ENCODE data around the gene ELFN1. TPM values are rescaled to one million over a fixed set of nuclear protein-coding genes. Genes with fewer than 3 reads are reported as not detected.

Gene ELFN1
- total RNA-seq, 1 donor from 2014 or later, result 0.62 TPM

DNA sequence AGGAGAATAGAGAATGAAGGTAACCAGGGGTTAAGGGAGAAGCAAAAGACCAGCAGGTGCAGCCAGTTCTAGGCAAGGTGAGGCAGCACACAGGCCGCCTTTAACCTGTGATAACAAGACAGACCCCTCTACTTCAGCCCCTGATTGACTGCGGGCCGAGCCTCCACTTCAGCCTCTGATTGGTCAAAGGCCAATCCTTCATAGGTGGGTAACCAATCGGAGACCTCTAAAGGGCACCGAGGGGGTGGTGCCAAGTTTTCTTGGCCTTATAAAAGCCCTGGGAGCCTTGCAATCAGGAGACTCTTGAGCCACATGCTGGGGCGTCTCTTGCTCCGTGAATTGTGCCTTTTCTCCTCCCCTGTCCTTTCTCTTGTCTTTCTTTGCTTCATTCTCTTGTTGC lies 98.8 kb downstream of the ELFN1 start:
- Mint-ChIP-seq H3K4me3 (ENCODE audit: unreplicated experiment) (no peak overlapping the region), H3K4me1 (ENCODE audit: unreplicated experiment) (no peaks in the 10 kb centered on the region), H3K9me3 (ENCODE audit: unreplicated experiment) (no peaks in the 10 kb centered on the region), H3K27me3 (ENCODE audit: unreplicated experiment) (peaks cover 10% of the 10 kb centered on the region), H3K27ac (ENCODE audit: unreplicated experiment) (no peak overlapping the region), H3K36me3 (ENCODE audit: unreplicated experiment) (no peaks in the 10 kb centered on the region)
- DNase-seq (ENCODE audit: extremely low spot score, unreplicated experiment), result no peak
- TF ChIP-seq, protein P1, sequence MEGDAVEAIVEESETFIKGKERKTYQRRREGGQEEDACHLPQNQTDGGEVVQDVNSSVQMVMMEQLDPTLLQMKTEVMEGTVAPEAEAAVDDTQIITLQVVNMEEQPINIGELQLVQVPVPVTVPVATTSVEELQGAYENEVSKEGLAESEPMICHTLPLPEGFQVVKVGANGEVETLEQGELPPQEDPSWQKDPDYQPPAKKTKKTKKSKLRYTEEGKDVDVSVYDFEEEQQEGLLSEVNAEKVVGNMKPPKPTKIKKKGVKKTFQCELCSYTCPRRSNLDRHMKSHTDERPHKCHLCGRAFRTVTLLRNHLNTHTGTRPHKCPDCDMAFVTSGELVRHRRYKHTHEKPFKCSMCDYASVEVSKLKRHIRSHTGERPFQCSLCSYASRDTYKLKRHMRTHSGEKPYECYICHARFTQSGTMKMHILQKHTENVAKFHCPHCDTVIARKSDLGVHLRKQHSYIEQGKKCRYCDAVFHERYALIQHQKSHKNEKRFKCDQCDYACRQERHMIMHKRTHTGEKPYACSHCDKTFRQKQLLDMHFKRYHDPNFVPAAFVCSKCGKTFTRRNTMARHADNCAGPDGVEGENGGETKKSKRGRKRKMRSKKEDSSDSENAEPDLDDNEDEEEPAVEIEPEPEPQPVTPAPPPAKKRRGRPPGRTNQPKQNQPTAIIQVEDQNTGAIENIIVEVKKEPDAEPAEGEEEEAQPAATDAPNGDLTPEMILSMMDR (IDR thresholded peaks at IDR 0.05), result no peak

DNA sequence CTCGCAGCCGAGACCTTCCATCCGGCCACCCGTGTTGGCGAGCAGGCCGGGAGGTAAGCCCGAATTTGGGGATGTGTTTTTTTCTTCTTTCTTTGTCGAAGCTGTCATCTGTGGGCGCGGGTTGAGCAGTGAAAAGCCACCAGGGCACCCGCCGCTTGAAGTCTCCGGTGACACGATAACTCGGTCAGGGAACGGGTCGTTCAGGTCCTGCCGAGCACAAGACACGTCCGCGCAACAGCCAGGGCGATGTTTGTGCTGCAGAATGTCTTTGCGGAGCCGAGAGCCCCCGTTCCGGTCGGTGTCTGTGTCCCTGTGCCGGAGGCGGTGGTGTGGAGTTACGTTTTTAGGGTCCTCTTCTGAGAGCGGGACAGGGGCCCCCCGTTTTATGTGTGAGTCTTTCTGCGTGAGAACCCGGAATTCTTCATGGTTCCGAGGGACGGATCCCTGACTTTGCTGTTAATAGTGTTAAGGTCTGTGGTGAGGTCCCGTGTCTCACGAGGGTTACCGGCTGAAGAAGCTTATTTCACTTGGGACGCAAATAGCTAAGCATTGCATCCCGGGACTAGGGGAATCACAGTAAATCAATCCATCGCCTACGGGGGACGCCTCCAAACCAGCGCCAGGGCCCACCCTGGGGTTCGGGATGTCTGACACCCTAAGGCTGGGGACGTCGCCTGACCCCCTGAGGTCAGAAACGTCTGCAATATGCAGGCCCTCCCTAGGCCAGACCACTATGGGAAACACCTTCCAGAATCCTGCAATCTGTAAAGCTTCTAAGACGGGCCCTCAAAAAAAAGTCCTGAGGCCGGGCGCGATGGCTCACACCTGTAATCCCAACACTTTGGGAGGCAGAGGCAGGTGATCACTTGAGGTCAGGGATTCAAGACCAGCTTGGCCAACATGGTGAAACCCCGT lies 99.5 kb downstream of the ELFN1 start:
- no peak overlapping the region for H3K27ac Mint-ChIP-seq (ENCODE audit: unreplicated experiment)
- H3K9me3 Mint-ChIP-seq (ENCODE audit: unreplicated experiment), result no peaks in the 10 kb centered on the region
- H3K4me1 Mint-ChIP-seq (ENCODE audit: unreplicated experiment), result no peaks in the 10 kb centered on the region
- peaks cover 14% of the 10 kb centered on the region for H3K27me3 Mint-ChIP-seq (ENCODE audit: unreplicated experiment)
- TF ChIP-seq, protein P1 (IDR thresholded peaks at IDR 0.05), result no peak
- no peak overlapping the region for H3K4me3 Mint-ChIP-seq (ENCODE audit: unreplicated experiment)
- DNase-seq (ENCODE audit: extremely low spot score, unreplicated experiment), result no peak
- H3K36me3 Mint-ChIP-seq (ENCODE audit: unreplicated experiment), result no peaks in the 10 kb centered on the region

DNA sequence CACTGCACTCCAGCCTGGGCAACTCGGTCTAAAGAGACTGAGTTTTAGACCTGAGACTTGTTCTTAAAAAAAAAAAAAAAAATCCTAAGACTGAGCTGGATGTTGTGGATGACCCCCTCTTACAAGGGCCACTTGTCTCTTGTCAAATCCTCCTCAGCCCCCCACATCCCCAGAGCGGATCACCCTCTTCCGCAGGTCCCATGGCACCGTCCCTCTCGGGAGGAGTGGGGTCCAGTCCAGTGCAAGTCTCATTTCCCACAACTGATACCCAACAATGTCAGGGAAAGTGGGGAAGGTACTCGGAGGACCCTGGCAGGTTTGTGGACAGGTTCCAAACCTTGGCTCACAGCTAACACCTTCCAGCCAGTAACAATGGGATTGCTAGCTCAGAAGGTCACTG lies 100.3 kb downstream of the ELFN1 start:
- TF ChIP-seq, protein P1 (IDR thresholded peaks at IDR 0.05), result no peak
- Mint-ChIP-seq H3K4me1 (ENCODE audit: unreplicated experiment) (no peaks in the 10 kb centered on the region), H3K27ac (ENCODE audit: unreplicated experiment) (no peak overlapping the region), H3K36me3 (ENCODE audit: unreplicated experiment) (no peaks in the 10 kb centered on the region), H3K9me3 (ENCODE audit: unreplicated experiment) (peaks cover 2% of the 10 kb centered on the region), H3K4me3 (ENCODE audit: unreplicated experiment) (no peak overlapping the region), H3K27me3 (ENCODE audit: unreplicated experiment) (peaks cover 17% of the 10 kb centered on the region)
- peak; percentile 49 for DNase-seq (ENCODE audit: extremely low spot score, unreplicated experiment)

DNA sequence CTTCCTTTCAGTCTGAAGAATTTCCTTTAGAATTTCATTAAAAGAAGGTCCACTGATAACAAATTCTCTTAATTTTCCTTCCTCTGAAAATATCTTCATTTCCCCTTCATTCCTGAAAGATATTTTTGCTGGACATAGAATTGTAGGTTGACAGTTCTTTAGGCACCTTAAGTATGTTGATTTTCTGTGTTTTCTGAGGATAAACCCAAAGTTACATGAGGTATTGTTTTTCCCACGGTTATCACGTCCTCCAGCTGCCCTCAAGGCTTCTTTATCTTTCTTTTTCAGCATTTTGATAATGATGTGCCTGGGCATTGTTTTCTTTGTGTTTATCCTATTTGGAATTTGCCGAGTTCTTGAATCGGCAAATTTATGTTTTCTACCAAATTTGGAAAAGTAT lies 105.3 kb downstream of the ELFN1 start:
- Mint-ChIP-seq H3K4me1 (ENCODE audit: unreplicated experiment) (no peaks in the 10 kb centered on the region), H3K4me3 (ENCODE audit: unreplicated experiment) (no peak overlapping the region), H3K27me3 (ENCODE audit: unreplicated experiment) (peaks cover 27% of the 10 kb centered on the region), H3K27ac (ENCODE audit: unreplicated experiment) (no peak overlapping the region), H3K36me3 (ENCODE audit: unreplicated experiment) (no peaks in the 10 kb centered on the region), H3K9me3 (ENCODE audit: unreplicated experiment) (peaks cover 10% of the 10 kb centered on the region)
- no peak for DNase-seq (ENCODE audit: extremely low spot score, unreplicated experiment)
- TF ChIP-seq, protein P1 (IDR thresholded peaks at IDR 0.05), result no peak

DNA sequence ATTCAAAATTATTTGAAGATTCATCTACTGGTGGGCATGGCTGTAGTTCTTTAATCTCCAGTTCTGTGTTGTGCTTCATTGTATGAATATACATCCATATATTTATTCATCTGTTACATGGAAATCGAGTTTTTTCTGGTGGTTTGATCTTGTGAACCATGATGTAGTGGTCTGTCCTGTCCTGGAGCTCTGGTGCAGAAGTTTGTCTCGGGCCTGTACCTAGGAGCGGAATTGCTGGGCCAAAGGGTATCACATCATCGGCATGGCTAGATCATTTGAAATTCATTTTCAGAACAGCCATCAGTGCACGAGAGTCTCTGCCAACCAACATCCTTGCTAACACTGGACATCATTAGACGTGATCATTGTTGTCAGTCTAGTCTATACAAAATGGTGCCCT lies 107.0 kb downstream of the ELFN1 start:
- TF ChIP-seq, protein P1 (IDR thresholded peaks at IDR 0.05), result no peak
- Mint-ChIP-seq H3K4me3 (ENCODE audit: unreplicated experiment) (no peak overlapping the region), H3K27ac (ENCODE audit: unreplicated experiment) (no peak overlapping the region), H3K9me3 (ENCODE audit: unreplicated experiment) (peaks cover 10% of the 10 kb centered on the region), H3K36me3 (ENCODE audit: unreplicated experiment) (no peaks in the 10 kb centered on the region), H3K4me1 (ENCODE audit: unreplicated experiment) (no peaks in the 10 kb centered on the region), H3K27me3 (ENCODE audit: unreplicated experiment) (peaks cover 27% of the 10 kb centered on the region)
- DNase-seq (ENCODE audit: extremely low spot score, unreplicated experiment), result peak; percentile 8

All from osteocyte (in vitro differentiated cells).